Activated CD8-positive, alpha-beta T cell treated with anti-CD3 and anti-CD28 coated beads, Interleukin-2, amount 10 ng/mL, durations not matched to agents 7 days and 5 days (primary cell): Measurements from ENCODE around the gene COL27A1. TPM values are rescaled to one million over a fixed set of nuclear protein-coding genes. Genes with fewer than 3 reads are reported as not detected.
A peak's percentile ranks its signal among the peaks of the same experiment; 100 is the strongest.

Experiments used
- ATAC-seq: fragments of 150-1000 bp; cut with Tn5 transposase; one replicate; pipeline ENCODE4 v1.10.0; 2021; ENCODE audit warnings: moderate library complexity
- CTCF ChIA-PET: fragments of 350-600 bp; sonication (Branson Sonifier 250); formaldehyde crosslinking; loops from one replicate; lab custom pipeline; 2021; ENCODE audit warnings: antibody characterized with exemption; lab: Charles Lee
- POLR2A ChIA-PET: fragments of 350-600 bp; sonication (Branson Sonifier 250); formaldehyde crosslinking; loops from one replicate; lab custom pipeline; 2021; ENCODE audit warnings: antibody characterized with exemption; lab: Charles Lee
- DNase-seq: peaks from one replicate; pipeline ENCODE4 v3.0.0-alpha.2; 2020
- H3K27ac Mint-ChIP-seq: one replicate; pipeline ENCODE4 v1.8.0; 2021; ENCODE audit warnings: mild to moderate bottlenecking, mixed read lengths
- H3K27me3 Mint-ChIP-seq: one replicate; pipeline ENCODE4 v1.8.0; 2021; ENCODE audit warnings: low read depth, mixed read lengths
- H3K36me3 Mint-ChIP-seq: one replicate; pipeline ENCODE4 v1.8.0; 2021; ENCODE audit warnings: low read depth, mixed read lengths
- H3K4me1 Mint-ChIP-seq: one replicate; pipeline ENCODE4 v1.8.0; 2021; ENCODE audit warnings: low read depth, mixed read lengths
- H3K4me3 Mint-ChIP-seq: one replicate; pipeline ENCODE4 v1.8.0; 2021; ENCODE audit warnings: mild to moderate bottlenecking, mixed read lengths
- H3K9me3 Mint-ChIP-seq: one replicate; pipeline ENCODE4 v1.8.0; 2022; ENCODE audit warnings: mixed read lengths; ENCODE audit not compliant: insufficient read depth
- total RNA-seq, 2 experiments: library from RNA; stranded (reverse); gene quantifications; one replicate each; pipeline ENCODE4 v1.2.3, GENCODE V29; 2021

COL27A1 gene
- total RNA-seq, 2 experiments from 2014 or later: 0.47 to 0.99 TPM

DNA sequence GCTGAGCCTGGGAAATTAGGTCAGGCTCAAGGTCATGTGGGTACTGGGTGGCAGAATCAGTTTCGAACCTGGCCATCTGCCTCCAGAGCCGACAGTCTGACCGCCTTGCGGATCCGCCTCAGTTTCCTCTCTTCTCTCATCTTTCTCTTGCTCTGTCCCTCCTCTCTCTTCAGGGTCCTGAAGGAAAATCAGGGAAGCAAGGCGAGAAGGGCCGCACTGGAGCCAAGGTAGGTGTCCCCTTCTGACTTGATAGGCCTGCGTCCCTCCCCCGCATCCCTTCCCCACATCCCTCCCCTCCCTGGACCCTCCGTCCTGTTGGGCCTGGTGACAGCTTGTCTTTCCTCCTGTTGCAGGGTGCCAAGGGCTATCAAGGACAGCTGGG lies 126.8 kb downstream of the COL27A1 start:
- no peaks in the 10 kb centered on the region for H3K36me3 Mint-ChIP-seq
- ChIA-PET CTCF (interaction anchor here (1.0 kb wide), 1 partner anchor 8 kb away, joined by 4 read pairs; no protein-coding TSS in a partner anchor), POLR2A (no interaction called here)
- H3K4me3 Mint-ChIP-seq: no peak overlapping the region
- ATAC-seq (no peak), DNase-seq (no peak)
- H3K9me3 Mint-ChIP-seq: no peaks in the 10 kb centered on the region
- H3K27me3 Mint-ChIP-seq: no peaks in the 10 kb centered on the region
- H3K27ac Mint-ChIP-seq: no peak overlapping the region
- peaks cover 2% of the 10 kb centered on the region for H3K4me1 Mint-ChIP-seq

DNA sequence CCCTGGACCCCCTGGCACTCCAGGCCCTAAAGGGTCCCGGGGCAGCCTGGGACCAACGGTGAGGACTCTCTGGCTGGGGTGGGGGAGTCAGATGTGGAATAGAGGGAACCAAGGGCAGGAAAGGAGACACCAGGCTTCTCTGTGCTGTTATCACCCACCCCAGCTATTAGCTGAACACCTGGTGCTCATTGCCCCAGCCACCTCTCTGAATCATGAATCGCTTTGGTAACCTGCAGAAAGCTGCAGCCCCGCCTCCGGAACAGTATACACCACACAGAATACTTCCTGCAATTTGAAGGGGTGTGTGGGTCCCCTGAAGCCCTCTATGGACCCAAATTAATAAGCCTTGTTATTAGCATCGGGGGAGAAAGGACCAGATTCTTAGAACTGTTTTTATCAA lies 127.2 kb downstream of the COL27A1 start:
- no peak overlapping the region for H3K27ac Mint-ChIP-seq
- H3K9me3 Mint-ChIP-seq: no peaks in the 10 kb centered on the region
- peaks cover 2% of the 10 kb centered on the region for H3K4me1 Mint-ChIP-seq
- no peaks in the 10 kb centered on the region for H3K27me3 Mint-ChIP-seq
- ChIA-PET POLR2A (no interaction called here), CTCF (no interaction called here)
- DNase-seq (no peak), ATAC-seq (no peak)
- H3K36me3 Mint-ChIP-seq: no peaks in the 10 kb centered on the region
- no peak overlapping the region for H3K4me3 Mint-ChIP-seq

DNA sequence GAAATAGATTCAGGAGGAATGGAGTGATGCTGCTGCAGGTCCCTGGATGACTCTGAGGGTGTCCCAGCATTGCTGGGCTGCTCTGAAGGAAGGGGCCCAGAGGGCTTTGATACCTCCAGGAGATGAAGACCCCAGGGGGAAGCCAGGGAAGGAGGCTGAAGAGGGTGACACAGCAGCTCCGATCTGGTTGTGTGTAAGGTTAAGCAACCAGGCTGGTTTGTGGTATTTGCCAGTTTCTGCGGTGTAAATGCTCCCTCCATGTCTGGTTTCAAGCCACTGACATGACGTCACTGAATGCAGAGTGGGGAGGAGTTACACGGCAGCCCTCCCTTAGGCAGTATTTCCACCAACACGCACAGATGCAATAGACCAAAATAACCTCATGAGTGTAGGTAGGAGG lies 127.6 kb downstream of the COL27A1 start:
- CTCF ChIA-PET: no interaction called here

GRCh38 chr9:114283551-114284111 lies 128.3 kb downstream of the COL27A1 start:
- DNase-seq (no peak), ATAC-seq (no peak)

More for the DNA sequence above, 127.6 kb downstream of the COL27A1 start:
- H3K9me3 Mint-ChIP-seq: no peaks in the 10 kb centered on the region
- peak; percentile 51 for DNase-seq
- no peaks in the 10 kb centered on the region for H3K27me3 Mint-ChIP-seq
- H3K4me1 Mint-ChIP-seq: peaks cover 2% of the 10 kb centered on the region
- no peak overlapping the region for H3K27ac Mint-ChIP-seq
- H3K36me3 Mint-ChIP-seq: no peaks in the 10 kb centered on the region
- H3K4me3 Mint-ChIP-seq: no peak overlapping the region
- ATAC-seq: peak; percentile 66
- POLR2A ChIA-PET: no interaction called here

GRCh38 chr9:114284316-114285060 lies 129.2 kb downstream of the COL27A1 start:
- Mint-ChIP-seq H3K36me3 (no peaks in the 10 kb centered on the region), H3K4me3 (no peak overlapping the region), H3K27ac (no peak overlapping the region), H3K9me3 (no peaks in the 10 kb centered on the region), H3K27me3 (no peaks in the 10 kb centered on the region), H3K4me1 (peaks cover 2% of the 10 kb centered on the region)
- DNase-seq (no peak), ATAC-seq (no peak)
- ChIA-PET CTCF (no interaction called here), POLR2A (no interaction called here)

More at GRCh38 chr9:114283551-114284111, 128.3 kb downstream of the COL27A1 start:
- POLR2A ChIA-PET: interaction anchor here (0.7 kb wide), 1 partner anchor 112 kb away, joined by 3 read pairs; no protein-coding TSS in a partner anchor
- peaks cover 2% of the 10 kb centered on the region for H3K4me1 Mint-ChIP-seq
- CTCF ChIA-PET: no interaction called here
- no peaks in the 10 kb centered on the region for H3K27me3 Mint-ChIP-seq
- no peak overlapping the region for H3K4me3 Mint-ChIP-seq
- H3K36me3 Mint-ChIP-seq: no peaks in the 10 kb centered on the region
- no peak overlapping the region for H3K27ac Mint-ChIP-seq
- H3K9me3 Mint-ChIP-seq: no peaks in the 10 kb centered on the region

DNA sequence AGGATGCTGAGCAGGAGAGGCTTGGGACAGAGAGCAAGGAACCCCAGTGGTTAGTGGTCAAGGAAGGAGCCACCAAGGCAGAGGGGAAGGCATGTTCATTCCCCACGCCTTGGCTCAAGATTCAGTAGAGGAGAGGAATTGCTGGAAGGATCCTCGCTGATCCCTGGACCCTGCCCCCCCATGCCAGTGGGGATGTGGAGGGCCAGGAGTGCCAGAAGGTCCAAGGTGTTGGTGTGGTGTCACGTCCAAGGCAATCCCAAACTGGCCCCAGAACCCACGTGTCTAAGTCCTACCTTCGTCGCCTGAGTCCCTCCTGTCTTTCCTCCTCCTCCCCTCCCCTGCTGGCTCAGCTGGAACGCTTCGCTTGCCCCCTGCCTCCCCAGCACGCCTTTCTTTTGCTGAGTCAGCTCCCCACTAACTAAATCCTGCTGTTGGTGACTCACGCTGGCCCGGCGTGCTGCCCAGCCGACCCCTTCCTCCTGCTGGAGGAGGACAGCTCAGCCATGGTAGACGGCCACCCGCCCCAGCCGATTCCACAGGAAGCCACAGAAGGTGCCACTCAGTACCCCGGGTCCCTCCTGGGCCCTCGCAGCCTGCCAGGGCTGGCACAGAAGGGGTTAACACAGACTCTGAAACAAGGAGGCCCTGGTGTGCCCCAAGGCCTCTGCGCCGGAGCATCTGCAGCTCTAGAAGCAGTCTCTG lies 130.0 kb downstream of the COL27A1 start:
- ATAC-seq: no peak
- Mint-ChIP-seq H3K36me3 (no peaks in the 10 kb centered on the region), H3K4me1 (peaks cover 2% of the 10 kb centered on the region), H3K4me3 (no peak overlapping the region), H3K9me3 (no peaks in the 10 kb centered on the region), H3K27me3 (no peaks in the 10 kb centered on the region), H3K27ac (no peak overlapping the region)
- ChIA-PET POLR2A (interaction anchor here (0.6 kb wide), 1 partner anchor 312 kb away, joined by 4 read pairs; no protein-coding TSS in a partner anchor), CTCF (no interaction called here)
- no peak for DNase-seq

DNA sequence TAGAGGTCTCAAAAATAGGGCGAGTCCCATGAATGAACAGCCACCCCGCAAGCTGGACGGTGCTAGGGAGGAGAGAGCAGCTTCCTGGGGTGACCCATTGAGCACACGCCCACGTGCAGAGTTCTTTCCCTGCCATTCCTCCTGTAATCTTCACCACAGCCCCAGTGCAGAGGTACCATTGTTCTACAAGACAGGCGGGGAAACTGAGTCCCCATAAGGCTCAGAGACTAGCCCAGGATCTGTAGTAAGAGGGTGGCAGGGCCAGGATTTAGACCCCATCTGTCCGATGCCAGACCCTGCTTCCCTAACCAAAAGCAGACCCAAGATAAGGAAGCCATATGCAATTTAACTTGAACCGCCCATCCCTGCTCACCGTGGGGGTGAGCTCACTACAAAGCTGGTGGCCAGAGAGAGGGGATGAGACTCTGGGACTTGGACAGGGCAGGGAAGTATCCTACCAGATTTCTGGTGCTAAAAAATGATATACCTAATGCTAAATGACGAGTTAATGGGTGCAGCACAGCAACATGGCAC lies 130.9 kb downstream of the COL27A1 start:
- H3K36me3 Mint-ChIP-seq: no peaks in the 10 kb centered on the region
- ChIA-PET CTCF (interaction anchor here (1.2 kb wide), 1 partner anchor 178 kb away, joined by 3 read pairs; no protein-coding TSS in a partner anchor), POLR2A (no interaction called here)
- ATAC-seq (no peak), DNase-seq (no peak)
- H3K9me3 Mint-ChIP-seq: no peaks in the 10 kb centered on the region
- peaks cover 2% of the 10 kb centered on the region for H3K4me1 Mint-ChIP-seq
- no peaks in the 10 kb centered on the region for H3K27me3 Mint-ChIP-seq
- no peak overlapping the region for H3K27ac Mint-ChIP-seq
- no peak overlapping the region for H3K4me3 Mint-ChIP-seq

GRCh38 chr9:114287001-114287762 lies 131.8 kb downstream of the COL27A1 start:
- ATAC-seq (no peak), DNase-seq (no peak)
- Mint-ChIP-seq H3K27me3 (no peaks in the 10 kb centered on the region), H3K9me3 (no peaks in the 10 kb centered on the region), H3K4me1 (peaks cover 2% of the 10 kb centered on the region), H3K4me3 (no peak overlapping the region), H3K27ac (no peak overlapping the region), H3K36me3 (no peaks in the 10 kb centered on the region)
- ChIA-PET POLR2A (no interaction called here), CTCF (interaction anchor here (1.2 kb wide), 1 partner anchor 179 kb away, joined by 3 read pairs; no protein-coding TSS in a partner anchor)

DNA sequence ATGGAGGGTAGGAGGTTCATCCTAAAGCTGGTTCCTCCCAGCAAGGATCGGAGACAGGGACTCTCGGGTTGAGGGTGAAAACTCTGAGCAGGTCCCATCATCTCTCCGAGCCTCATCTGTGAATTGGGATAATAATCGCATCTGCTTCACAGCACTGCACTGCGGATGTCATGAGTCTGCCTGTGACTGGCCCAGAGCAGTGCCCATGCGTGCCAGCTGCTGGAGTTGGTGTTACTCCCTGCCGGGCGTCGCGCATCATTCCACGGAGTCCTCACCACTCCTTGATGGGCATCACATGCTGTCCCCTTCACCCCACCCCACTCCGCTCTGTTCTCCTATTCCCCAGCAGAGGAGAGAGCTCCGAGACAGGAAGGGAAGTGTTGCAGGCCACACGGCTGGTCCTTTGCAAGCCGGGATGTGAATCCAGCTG lies 132.4 kb downstream of the COL27A1 start:
- no peak overlapping the region for H3K4me3 Mint-ChIP-seq
- no peak overlapping the region for H3K27ac Mint-ChIP-seq

DNA sequence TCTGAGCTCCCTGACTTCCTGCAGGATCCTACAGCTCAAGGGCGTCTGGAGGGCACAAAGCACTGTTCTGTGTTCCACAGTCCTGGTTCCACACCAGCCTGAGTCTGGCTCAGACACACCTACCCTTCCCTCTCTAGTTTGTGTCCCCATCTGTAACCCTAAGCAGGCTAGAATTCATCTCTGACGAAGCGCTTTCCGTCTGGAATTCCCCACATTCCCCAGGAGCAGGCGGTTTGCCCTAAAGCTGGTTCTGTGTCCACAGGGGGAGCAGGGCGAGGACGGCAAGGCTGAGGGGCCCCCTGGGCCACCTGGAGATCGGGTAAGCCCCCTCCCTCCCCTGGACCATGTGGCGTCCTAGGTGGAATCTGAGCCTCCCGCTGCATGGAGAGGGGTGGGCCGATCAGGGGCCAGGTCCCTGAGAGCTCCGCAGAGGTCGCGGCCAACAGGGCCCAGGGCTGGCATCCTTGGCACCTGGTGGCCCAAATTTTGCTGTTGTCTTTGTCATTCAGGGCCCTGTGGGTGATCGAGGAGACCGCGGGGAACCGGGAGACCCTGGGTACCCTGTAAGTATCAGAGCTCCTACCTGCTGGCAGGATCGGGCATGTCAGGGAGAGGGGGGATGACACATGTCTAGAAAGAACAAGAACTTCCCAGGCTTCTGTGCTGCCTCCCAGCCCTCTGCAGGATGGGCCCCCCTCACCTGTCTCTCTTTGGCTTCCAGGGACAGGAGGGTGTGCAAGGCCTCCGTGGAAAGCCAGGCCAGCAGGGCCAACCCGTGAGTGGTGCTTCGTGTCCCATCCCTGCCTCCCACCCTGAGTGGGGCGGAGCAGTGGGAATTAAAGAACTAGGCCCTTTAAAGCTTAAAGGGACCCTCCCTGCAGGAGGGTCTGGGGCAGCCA lies 133.1 kb downstream of the COL27A1 start:
- ChIA-PET CTCF (no interaction called here), POLR2A (interaction anchor here (0.5 kb wide), 1 partner anchor 280 kb away, joined by 4 read pairs; no protein-coding TSS in a partner anchor)
- Mint-ChIP-seq H3K27me3 (peaks cover 2% of the 10 kb centered on the region), H3K9me3 (no peaks in the 10 kb centered on the region), H3K4me3 (no peak overlapping the region), H3K36me3 (no peaks in the 10 kb centered on the region), H3K4me1 (no peaks in the 10 kb centered on the region), H3K27ac (no peak overlapping the region)
- DNase-seq (no peak), ATAC-seq (no peak)

More for the DNA sequence above, 132.4 kb downstream of the COL27A1 start:
- Mint-ChIP-seq H3K36me3 (no peaks in the 10 kb centered on the region), H3K9me3 (no peaks in the 10 kb centered on the region), H3K27me3 (no peaks in the 10 kb centered on the region), H3K4me1 (peaks cover 2% of the 10 kb centered on the region)
- ATAC-seq (no peak), DNase-seq (no peak)
- POLR2A ChIA-PET: no interaction called here
- CTCF ChIA-PET: no interaction called here
